ENCODE measurements around the gene PAPSS1. TPM values are rescaled to one million over a fixed set of nuclear protein-coding genes. Genes with fewer than 3 reads are reported as not detected.

PAPSS1 gene
- total RNA-seq, 4 donors from 2014 or later, result 46.9 to 58.9 (median 54.6) TPM

DNA sequence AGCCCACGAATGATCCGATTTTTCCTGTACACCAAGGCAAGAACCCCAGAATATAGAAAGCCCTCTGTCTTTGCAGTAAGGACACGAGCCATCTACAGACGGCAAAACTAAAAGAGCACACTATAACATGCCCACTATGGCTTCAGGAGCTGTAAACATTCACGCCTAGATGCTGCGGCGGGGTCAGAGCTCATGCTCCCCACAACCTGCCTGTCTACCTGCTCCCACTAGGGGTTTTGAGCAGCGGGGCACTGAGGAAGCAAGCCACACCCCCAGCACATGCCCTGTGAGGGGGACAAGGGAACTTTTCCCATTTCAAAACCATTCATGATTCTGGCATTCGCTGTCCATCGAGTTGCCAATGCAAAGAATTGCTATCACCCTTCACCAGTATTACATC, 144.8 kb downstream of the PAPSS1 start:
- intact Hi-C loops (cut with DNase I; ENCODE audit: low total_unique reads), result no loop called here
- no peak for DNase-seq (ENCODE audit: low spot score in 2 of 2)
- H3K4me3 ChIP-seq (ENCODE audit: low read depth, poor library complexity, severe bottlenecking), result no peak overlapping the region
- WGBS, 2 donors, result 94 to 96% methylated on average over 10 of the region's 10 CpGs
- TF ChIP-seq, protein P1, sequence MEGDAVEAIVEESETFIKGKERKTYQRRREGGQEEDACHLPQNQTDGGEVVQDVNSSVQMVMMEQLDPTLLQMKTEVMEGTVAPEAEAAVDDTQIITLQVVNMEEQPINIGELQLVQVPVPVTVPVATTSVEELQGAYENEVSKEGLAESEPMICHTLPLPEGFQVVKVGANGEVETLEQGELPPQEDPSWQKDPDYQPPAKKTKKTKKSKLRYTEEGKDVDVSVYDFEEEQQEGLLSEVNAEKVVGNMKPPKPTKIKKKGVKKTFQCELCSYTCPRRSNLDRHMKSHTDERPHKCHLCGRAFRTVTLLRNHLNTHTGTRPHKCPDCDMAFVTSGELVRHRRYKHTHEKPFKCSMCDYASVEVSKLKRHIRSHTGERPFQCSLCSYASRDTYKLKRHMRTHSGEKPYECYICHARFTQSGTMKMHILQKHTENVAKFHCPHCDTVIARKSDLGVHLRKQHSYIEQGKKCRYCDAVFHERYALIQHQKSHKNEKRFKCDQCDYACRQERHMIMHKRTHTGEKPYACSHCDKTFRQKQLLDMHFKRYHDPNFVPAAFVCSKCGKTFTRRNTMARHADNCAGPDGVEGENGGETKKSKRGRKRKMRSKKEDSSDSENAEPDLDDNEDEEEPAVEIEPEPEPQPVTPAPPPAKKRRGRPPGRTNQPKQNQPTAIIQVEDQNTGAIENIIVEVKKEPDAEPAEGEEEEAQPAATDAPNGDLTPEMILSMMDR (IDR thresholded peaks at IDR 0.05), result no peak
- TF ChIP-seq POLR2A (IDR thresholded peaks at IDR 0.05), result no peak

- intact Hi-C loops (cut with DNase I; ENCODE audit: low total_unique reads), result no loop called here
- no peak for TF ChIP-seq POLR2A (IDR thresholded peaks at IDR 0.05)
- TF ChIP-seq, protein P1 (IDR thresholded peaks at IDR 0.05), result no peak
- no peak for DNase-seq (ENCODE audit: low spot score in 2 of 2)
- no peak overlapping the region for H3K4me3 ChIP-seq (ENCODE audit: low read depth, poor library complexity, severe bottlenecking)
- WGBS, 2 donors, result 64 to 68% methylated on average over 2 of the region's 2 CpGs
These were observed 147.8 kb downstream of the PAPSS1 start for GRCh38 chr4:107572281-107572680.

GRCh38 chr4:107570952-107571351, 149.1 kb downstream of the PAPSS1 start:
- TF ChIP-seq, protein P1 (IDR thresholded peaks at IDR 0.05), result no peak
- TF ChIP-seq POLR2A (IDR thresholded peaks at IDR 0.05), result no peak
- intact Hi-C loops (cut with DNase I; ENCODE audit: low total_unique reads), result no loop called here
- 42 to 47% methylated on average over 2 of the region's 2 CpGs for WGBS, 2 donors
- H3K4me3 ChIP-seq (ENCODE audit: low read depth, poor library complexity, severe bottlenecking), result no peak overlapping the region
- DNase-seq (ENCODE audit: low spot score in 2 of 2), result no peak

- WGBS, 2 donors, result 63 to 64% methylated on average over 5 of the region's 5 CpGs
These were observed 155.7 kb downstream of the PAPSS1 start for GRCh38 chr4:107564326-107564725.

More at GRCh38 chr4:107564326-107564725, 155.7 kb downstream of the PAPSS1 start:
- no peak for DNase-seq (ENCODE audit: low spot score in 2 of 2)
- TF ChIP-seq, protein P1 (IDR thresholded peaks at IDR 0.05), result no peak
- no peak for TF ChIP-seq POLR2A (IDR thresholded peaks at IDR 0.05)
- intact Hi-C loops (cut with DNase I; ENCODE audit: low total_unique reads), result no loop called here
- no peak overlapping the region for H3K4me3 ChIP-seq (ENCODE audit: low read depth, poor library complexity, severe bottlenecking)

Other genes starting within 250 kb of the PAPSS1 start
- 10 to 100 TPM; 38.7 to 81.5 (median 55.9) TPM for gene SGMS2, start 104.7 kb upstream of the PAPSS1 start, total RNA-seq
- 1 to 10 TPM; 2.2 to 5.8 (median 4.8) TPM for gene CYP2U1, start 211.3 kb upstream of the PAPSS1 start, total RNA-seq

All from lower leg skin (tissue), 4 donors.